Transverse colon (tissue), 4 donors: ENCODE data around the gene PDGFD. TPM values are rescaled to one million over a fixed set of nuclear protein-coding genes. Genes with fewer than 3 reads are reported as not detected.

Source experiments
- DNase-seq: peaks from one replicate; pipeline ENCODE4 v3.0.0-alpha.2; 2019
- H3K27ac ChIP-seq, 4 donors: fragments of 200-600 bp; sonication (generic); 2 replicates each; pipeline ENCODE4 v1.5.1; 2016 to 2018; ENCODE audit warnings: inconsistent platforms in 4 of 4
- H3K27me3 ChIP-seq: fragments of 200-600 bp; sonication (generic); 2 replicates; pipeline ENCODE4 v1.5.1; 2017; ENCODE audit warnings: inconsistent platforms
- H3K36me3 ChIP-seq, 4 donors: fragments of 200-600 bp; sonication (generic); 2 replicates each; pipeline ENCODE4 v1.5.1; 2017 to 2019; ENCODE audit warnings: inconsistent platforms in 4 of 4
- H3K4me1 ChIP-seq, 4 donors: fragments of 200-600 bp; sonication (generic); 2 replicates each; pipeline ENCODE4 v1.5.1; 2017 to 2020; ENCODE audit warnings: inconsistent platforms in 4 of 4
- H3K4me3 ChIP-seq, 4 donors: fragments of 200-600 bp; sonication (generic); 1 replicate in 1 of 4; 2 replicates in 3 of 4; pipeline versions ENCODE4 v1.5.1 to v1.6.1; 2017 to 2019; ENCODE audit warnings: inconsistent platforms in 4 of 4
- H3K9me3 ChIP-seq, 2 donors: fragments of 200-600 bp; sonication (generic); 2 replicates each; pipeline ENCODE4 v1.5.1; 2017 to 2019; ENCODE audit warnings: inconsistent platforms in 2 of 2
- EP300 ChIP-seq: sonication (generic); formaldehyde crosslinking; IDR thresholded peaks from one replicate; pipeline ENCODE4 v1.6.1; 2017; ENCODE audit warnings: antibody characterized with exemption, low read depth
- POLR2A ChIP-seq: fragments of 450-650 bp; IDR thresholded peaks from one replicate; pipeline ENCODE4 v1.6.1; 2016; ENCODE audit warnings: antibody characterized with exemption, mild to moderate bottlenecking, moderate library complexity
- POLR2AphosphoS5 ChIP-seq, 3 donors: sonication (generic); formaldehyde crosslinking; IDR thresholded peaks; one replicate each; pipeline ENCODE4 v1.6.1; 2016; ENCODE audit warnings: antibody characterized with exemption in 3 of 3
- WGBS, 2 donors: methylation state at CpG; one replicate each; pipeline ENCODE4 v1.1.5; 2018; ENCODE audit warnings: low coverage in 1 of 2; 5-methylcytosine and 5-hydroxymethylcytosine counted together
- in situ Hi-C, 4 donors: fragments of 200-750 bp; cut with MboI; loops; one replicate each; pipeline versions ENCODE4 v1.15.0 to v1.15.1; 2017; ENCODE audit warnings: low sequenced_read_pairs in 3 of 4, low pct_ligation_motif_present in 1 of 4, low pct_unique_long_range_greater_than_20kb in 1 of 4
- intact Hi-C: fragments of 100-400 bp; cut with DNase I; formaldehyde crosslinking; loops from one replicate; pipeline ENCODE4 v1.15.1; 2023; ENCODE audit warnings: low total_unique reads
- total RNA-seq, 4 donors: library from RNA; depleted of rRNA; stranded (reverse); fragments of >200 nt; gene quantifications; one replicate each; pipeline ENCODE4 v1.1.0, GENCODE V29; 2016
- TF ChIP-seq, protein P1 (sequence below), 5 experiments: fragments of 200-600 bp in 3 of 5; fragments of 450-650 bp in 2 of 5; sonication (generic) in 3 of 5; IDR thresholded peaks; 1 replicate in 2 of 5; 2 replicates in 3 of 5; pipeline ENCODE4 v1.5.1; 2016 to 2017; ENCODE audit warnings: antibody characterized with exemption in 5 of 5, inconsistent platforms in 3 of 5, mild to moderate bottlenecking in 2 of 5, moderate library complexity in 1 of 5

PDGFD gene
- total RNA-seq, 4 donors from 2014 or later: 2.3 to 6.0 (median 3.8) TPM; not detected in 1

DNA sequence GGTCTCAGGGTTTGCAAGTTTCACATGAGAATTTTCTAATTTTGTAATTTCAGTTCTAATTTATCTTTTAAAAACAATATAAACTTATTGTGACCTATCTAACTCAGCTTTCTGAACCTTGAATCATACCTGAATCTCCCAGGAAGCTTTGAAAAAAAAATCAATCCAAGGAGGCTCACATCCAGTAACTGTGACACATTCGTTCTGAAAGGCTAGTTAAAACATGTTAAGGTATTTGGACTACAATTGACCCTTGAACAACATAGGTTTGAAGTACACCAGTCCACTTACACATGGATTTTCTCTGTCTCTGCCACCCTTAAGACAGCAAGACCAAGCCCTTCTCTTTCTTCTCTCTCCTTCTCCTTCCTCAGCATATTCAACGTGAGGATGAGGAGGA, 87.5 kb downstream of the PDGFD start:
- no peaks in the 10 kb centered on the region for H3K36me3 ChIP-seq
- in situ Hi-C loops (no loop called here), intact Hi-C loops (no loop called here)
- H3K4me1 ChIP-seq: no peaks in the 10 kb centered on the region
- TF ChIP-seq EP300: no peak
- TF ChIP-seq POLR2AphosphoS5 (IDR thresholded peaks at IDR 0.05): no peak
- H3K27me3 ChIP-seq: no peaks in the 10 kb centered on the region
- 82 to 91% methylated on average over 2 of the region's 2 CpGs for WGBS, 2 donors
- H3K9me3 ChIP-seq: no peaks in the 10 kb centered on the region
- no peak overlapping the region for H3K4me3 ChIP-seq
- DNase-seq: no peak
- no peak overlapping the region for H3K27ac ChIP-seq

DNA sequence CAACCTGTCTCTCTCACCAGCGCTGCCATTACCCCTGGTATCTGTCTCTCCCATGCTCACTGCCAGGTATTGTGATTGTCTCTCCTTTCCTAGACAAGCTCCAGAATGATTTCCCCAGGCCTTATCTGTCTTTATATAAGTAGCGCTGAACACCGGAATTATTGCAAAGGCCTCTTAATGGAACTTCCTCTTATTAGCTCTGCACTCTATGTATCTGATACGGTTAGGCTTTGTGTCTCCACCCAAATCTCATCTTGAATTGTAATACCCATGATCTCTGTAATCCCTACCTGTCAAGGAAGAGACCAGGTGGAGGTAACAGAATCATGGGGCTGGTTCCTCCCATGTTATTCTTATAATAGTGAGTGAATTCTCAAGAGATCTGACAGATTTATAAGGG, 88.2 kb downstream of the PDGFD start:
- no peak overlapping the region for H3K27ac ChIP-seq
- no peaks in the 10 kb centered on the region for H3K27me3 ChIP-seq
- in situ Hi-C loops (no loop called here), intact Hi-C loops (no loop called here)
- no peaks in the 10 kb centered on the region for H3K36me3 ChIP-seq
- no peaks in the 10 kb centered on the region for H3K4me1 ChIP-seq
- TF ChIP-seq, protein P1, sequence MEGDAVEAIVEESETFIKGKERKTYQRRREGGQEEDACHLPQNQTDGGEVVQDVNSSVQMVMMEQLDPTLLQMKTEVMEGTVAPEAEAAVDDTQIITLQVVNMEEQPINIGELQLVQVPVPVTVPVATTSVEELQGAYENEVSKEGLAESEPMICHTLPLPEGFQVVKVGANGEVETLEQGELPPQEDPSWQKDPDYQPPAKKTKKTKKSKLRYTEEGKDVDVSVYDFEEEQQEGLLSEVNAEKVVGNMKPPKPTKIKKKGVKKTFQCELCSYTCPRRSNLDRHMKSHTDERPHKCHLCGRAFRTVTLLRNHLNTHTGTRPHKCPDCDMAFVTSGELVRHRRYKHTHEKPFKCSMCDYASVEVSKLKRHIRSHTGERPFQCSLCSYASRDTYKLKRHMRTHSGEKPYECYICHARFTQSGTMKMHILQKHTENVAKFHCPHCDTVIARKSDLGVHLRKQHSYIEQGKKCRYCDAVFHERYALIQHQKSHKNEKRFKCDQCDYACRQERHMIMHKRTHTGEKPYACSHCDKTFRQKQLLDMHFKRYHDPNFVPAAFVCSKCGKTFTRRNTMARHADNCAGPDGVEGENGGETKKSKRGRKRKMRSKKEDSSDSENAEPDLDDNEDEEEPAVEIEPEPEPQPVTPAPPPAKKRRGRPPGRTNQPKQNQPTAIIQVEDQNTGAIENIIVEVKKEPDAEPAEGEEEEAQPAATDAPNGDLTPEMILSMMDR (IDR thresholded peaks at IDR 0.05): no peak
- no peak for TF ChIP-seq POLR2AphosphoS5 (IDR thresholded peaks at IDR 0.05)
- H3K9me3 ChIP-seq: no peaks in the 10 kb centered on the region
- no peak for DNase-seq
- 87 to 91% methylated on average over 4 of the region's 4 CpGs for WGBS, 2 donors
- no peak overlapping the region for H3K4me3 ChIP-seq

DNA sequence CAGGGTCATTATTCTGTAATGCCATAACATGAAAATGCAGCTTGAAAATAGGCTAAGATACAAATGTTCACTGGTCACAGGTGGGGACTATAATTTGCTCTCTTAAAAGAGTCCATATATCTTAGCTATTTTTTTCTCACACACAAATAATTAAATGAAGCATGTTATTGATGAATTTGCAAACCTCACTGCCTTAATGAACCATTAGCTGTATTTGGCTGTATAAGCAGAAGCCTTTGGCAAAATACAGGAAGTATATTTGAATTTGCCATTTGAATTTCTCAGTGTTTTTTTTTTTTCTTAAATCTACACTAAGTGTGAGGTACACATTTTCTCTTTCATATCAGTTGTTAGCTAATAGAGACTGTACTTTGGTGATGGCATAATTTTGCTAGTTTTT, 88.9 kb downstream of the PDGFD start:
- Histone ChIP-seq H3K9me3 (no peaks in the 10 kb centered on the region), H3K27ac (no peak overlapping the region), H3K36me3 (no peaks in the 10 kb centered on the region), H3K4me3 (no peak overlapping the region), H3K4me1 (no peaks in the 10 kb centered on the region), H3K27me3 (no peaks in the 10 kb centered on the region)
- TF ChIP-seq POLR2AphosphoS5 (IDR thresholded peaks at IDR 0.05): no peak
- TF ChIP-seq POLR2A: no peak
- TF ChIP-seq, protein P1 (IDR thresholded peaks at IDR 0.05): no peak
- TF ChIP-seq EP300: no peak
- intact Hi-C loops (no loop called here), in situ Hi-C loops (no loop called here)
- DNase-seq: no peak

DNA sequence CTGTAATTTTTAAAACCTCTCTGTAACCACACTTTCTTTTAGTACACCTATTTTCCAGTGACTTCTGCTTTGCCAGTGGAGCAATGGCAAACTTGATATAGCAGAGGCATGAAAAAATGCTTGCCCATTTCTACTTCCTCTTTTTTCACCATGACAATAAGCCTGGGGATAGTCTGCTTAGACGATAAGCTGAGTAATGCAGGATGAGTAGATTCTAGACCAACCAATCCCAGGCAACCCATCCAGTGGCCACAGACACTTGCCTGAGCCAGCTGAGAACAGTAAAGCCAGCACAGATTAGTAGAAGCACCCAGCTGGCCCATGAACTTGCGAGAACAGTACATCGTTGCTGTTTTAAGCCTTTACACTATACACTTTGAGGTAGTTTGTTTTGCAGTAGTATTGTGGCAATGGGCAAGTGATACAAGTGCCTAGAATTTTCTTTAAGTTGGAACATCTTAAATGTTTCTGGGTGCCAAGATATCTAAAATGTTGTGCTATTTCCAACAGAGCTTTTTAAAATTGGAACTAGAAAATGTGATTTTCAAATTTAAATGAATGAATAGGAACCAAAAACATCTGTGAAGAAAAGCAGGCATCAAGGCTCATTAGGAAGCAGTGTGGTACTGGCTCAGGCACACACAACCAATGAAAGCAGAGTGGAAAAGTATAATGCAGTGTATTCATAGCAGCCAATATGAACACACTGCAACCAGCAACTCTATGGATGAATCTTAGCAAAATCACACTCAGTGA, 89.8 kb downstream of the PDGFD start:
- no peaks in the 10 kb centered on the region for H3K27me3 ChIP-seq
- DNase-seq: no peak
- no peaks in the 10 kb centered on the region for H3K36me3 ChIP-seq
- in situ Hi-C loops (no loop called here), intact Hi-C loops (no loop called here)
- H3K9me3 ChIP-seq: no peaks in the 10 kb centered on the region
- H3K27ac ChIP-seq: no peak overlapping the region
- no peak overlapping the region for H3K4me3 ChIP-seq
- WGBS, 2 donors: 59% methylated on average over 3 of the region's 3 CpGs; no CpG with 5 or more reads in 1 of the 2 donors
- TF ChIP-seq POLR2A (no peak), EP300 (no peak), POLR2AphosphoS5 (IDR thresholded peaks at IDR 0.05) (no peak)
- TF ChIP-seq, protein P1 (IDR thresholded peaks at IDR 0.05): no peak
- H3K4me1 ChIP-seq: no peaks in the 10 kb centered on the region

DNA sequence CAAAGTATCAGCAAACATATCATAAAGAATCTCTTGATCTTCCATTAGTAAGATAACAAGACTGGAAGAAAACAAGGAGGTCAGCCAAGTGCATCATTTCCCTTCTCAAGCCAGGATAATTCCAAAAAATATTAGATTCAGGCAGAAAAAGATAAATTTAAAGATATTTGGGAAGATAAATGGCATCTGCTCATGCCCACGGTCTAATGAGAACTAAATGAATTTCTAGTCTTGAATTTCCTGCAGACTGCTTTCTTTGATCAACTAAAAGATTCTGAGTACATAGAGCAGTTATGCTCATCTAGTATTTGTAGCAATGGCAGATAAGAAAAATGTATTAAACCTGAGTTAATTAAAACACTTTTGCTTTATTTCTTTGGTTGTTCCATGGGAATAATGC, 96.4 kb downstream of the PDGFD start:
- H3K4me3 ChIP-seq: no peak overlapping the region
- H3K4me1 ChIP-seq: no peaks in the 10 kb centered on the region
- no peaks in the 10 kb centered on the region for H3K27me3 ChIP-seq
- H3K9me3 ChIP-seq: no peaks in the 10 kb centered on the region
- in situ Hi-C loops: no loop called here
- TF ChIP-seq EP300 (no peak), POLR2AphosphoS5 (IDR thresholded peaks at IDR 0.05) (no peak), POLR2A (no peak)
- TF ChIP-seq, protein P1 (IDR thresholded peaks at IDR 0.05): no peak
- no peak overlapping the region for H3K27ac ChIP-seq
- no peaks in the 10 kb centered on the region for H3K36me3 ChIP-seq
- DNase-seq: no peak
- intact Hi-C loops: no loop called here
- WGBS, 2 donors: 69 to 74% methylated on average over 1 of the region's 1 CpG
